Liver (tissue), 9 donors: ENCODE data around the gene GSC. TPM values are rescaled to one million over a fixed set of nuclear protein-coding genes. Genes with fewer than 3 reads are reported as not detected.

Source experiments
- DNase-seq: peaks from one replicate; pipeline ENCODE4 v3.0.0-alpha.2; 2017; ENCODE audit warnings: low spot score
- H3K27ac ChIP-seq, 2 donors: one replicate each; pipeline ENCODE4 v1.7.0; 2013; ENCODE audit warnings: inconsistent platforms in 2 of 2, low read length in 2 of 2, control low read depth in 1 of 2, low read depth in 1 of 2, mild to moderate bottlenecking in 1 of 2
- H3K27me3 ChIP-seq, 4 donors: one replicate each; pipeline versions ENCODE4 v1.6.1 to v1.7.0; 2013; ENCODE audit warnings: low read length in 3 of 4, inconsistent platforms in 1 of 4, mild to moderate bottlenecking in 1 of 4, moderate library complexity in 1 of 4; ENCODE audit not compliant: control insufficient read depth in 4 of 4, insufficient read depth in 4 of 4
- H3K36me3 ChIP-seq, 4 donors: one replicate each; pipeline versions ENCODE4 v1.6.1 to v1.7.0; 2013; ENCODE audit warnings: low read length in 3 of 4, mild to moderate bottlenecking in 3 of 4, low read depth in 1 of 4, moderate library complexity in 1 of 4; ENCODE audit not compliant: control insufficient read depth in 4 of 4, insufficient read depth in 3 of 4
- H3K4me1 ChIP-seq, 4 donors: one replicate each; pipeline versions ENCODE4 v1.6.1 to v1.7.0; 2013; ENCODE audit warnings: low read length in 3 of 4, mild to moderate bottlenecking in 3 of 4, moderate library complexity in 1 of 4; ENCODE audit not compliant: control insufficient read depth in 4 of 4, insufficient read depth in 4 of 4
- H3K4me3 ChIP-seq, 3 donors: one replicate each; pipeline versions ENCODE4 v1.6.1 to v1.7.0; 2013; ENCODE audit warnings: low read length in 3 of 3, control low read depth in 1 of 3, low read depth in 1 of 3, mild to moderate bottlenecking in 1 of 3
- H3K9ac ChIP-seq, 2 donors: one replicate each; pipeline ENCODE4 v1.7.0; 2013; ENCODE audit warnings: low read length in 2 of 2, mild to moderate bottlenecking in 2 of 2, moderate library complexity in 2 of 2, control low read depth in 1 of 2, low read depth in 1 of 2
- H3K9me3 ChIP-seq, 4 donors: one replicate each; pipeline versions ENCODE4 v1.6.1 to v1.7.0; 2013; ENCODE audit warnings: low read length in 3 of 4; ENCODE audit not compliant: control insufficient read depth in 4 of 4
- EGR1 ChIP-seq, 2 donors: IDR thresholded peaks; 2 replicates each; pipeline ENCODE4 v1.6.1; 2016 to 2018; ENCODE audit warnings: antibody characterized with exemption in 2 of 2, low read depth in 2 of 2
- FOXA1 ChIP-seq: IDR thresholded peaks from 2 replicates; pipeline ENCODE4 v1.6.1; 2016; ENCODE audit warnings: antibody characterized with exemption
- FOXA2 ChIP-seq: IDR thresholded peaks from 2 replicates; pipeline ENCODE4 v1.6.1; 2016; ENCODE audit warnings: antibody characterized with exemption
- GABPA ChIP-seq, 2 donors: IDR thresholded peaks in 1 of 2; conservative IDR thresholded peaks in 1 of 2; 2 replicates each; pipeline ENCODE4 v1.6.1; 2016; ENCODE audit warnings: antibody characterized with exemption in 2 of 2, mild to moderate bottlenecking in 1 of 2, moderate library complexity in 1 of 2
- HNF4G ChIP-seq: IDR thresholded peaks from 2 replicates; pipeline ENCODE4 v1.6.1; 2016; ENCODE audit warnings: antibody characterized with exemption
- JUND ChIP-seq, 2 donors: IDR thresholded peaks; 2 replicates each; pipeline ENCODE4 v1.6.1; 2016; ENCODE audit warnings: antibody characterized with exemption in 2 of 2
- NR2F2 ChIP-seq: IDR thresholded peaks from 2 replicates; pipeline ENCODE4 v1.6.1; 2016; ENCODE audit warnings: antibody characterized with exemption
- RAD21 ChIP-seq, 2 donors: IDR thresholded peaks; 2 replicates each; pipeline ENCODE4 v1.6.1; 2016; ENCODE audit warnings: antibody characterized with exemption in 2 of 2, mild to moderate bottlenecking in 2 of 2
- SP1 ChIP-seq: IDR thresholded peaks from 2 replicates; pipeline ENCODE4 v1.6.1; 2018; ENCODE audit warnings: antibody characterized with exemption, mild to moderate bottlenecking
- TAF1 ChIP-seq: conservative IDR thresholded peaks from 2 replicates; pipeline ENCODE4 v1.6.1; 2016; ENCODE audit warnings: antibody characterized with exemption, mild to moderate bottlenecking
- YY1 ChIP-seq: IDR thresholded peaks from 2 replicates; pipeline ENCODE4 v1.6.1; 2016; ENCODE audit warnings: antibody characterized with exemption, mild to moderate bottlenecking
- WGBS: extraction: QIAGEN DNeasy Blood & Tissue Kit; methylation state at CpG from one replicate; pipeline ENCODE4 v1.1.7; 2013; 5-methylcytosine and 5-hydroxymethylcytosine counted together
- polyA plus RNA-seq, 2 donors: library from polyadenylated mRNA; stranded (reverse) in 1 of 2; unstranded in 1 of 2; fragments of 200-250 nt in 1 of 2; fragments of >200 nt in 1 of 2; fragmentation: Nextera tagmentation in 1 of 2; extraction: Ambion mirVana in 1 of 2; gene quantifications; one replicate each; pipeline versions ENCODE4 v1.2.1 to v1.2.3, GENCODE V29; 2013 to 2015
- total RNA-seq, 2 donors: library from RNA; depleted of rRNA; stranded (reverse); fragments of >200 nt; gene quantifications; one replicate each; pipeline ENCODE4 v1.2.3, GENCODE V29; 2014
- TF ChIP-seq, protein P1 (sequence below): IDR thresholded peaks from 2 replicates; pipeline ENCODE4 v1.6.1; 2016; ENCODE audit warnings: antibody characterized with exemption
- TF ChIP-seq, protein P2 (sequence below): IDR thresholded peaks from 2 replicates; pipeline ENCODE4 v1.6.1; 2016; ENCODE audit warnings: antibody characterized with exemption
- TF ChIP-seq, protein P3 (sequence below): IDR thresholded peaks from 2 replicates; pipeline ENCODE4 v1.6.1; 2016; ENCODE audit warnings: antibody characterized with exemption
- TF ChIP-seq, protein P4 (sequence below): fragments of 150-350 bp; IDR thresholded peaks from 2 replicates; pipeline ENCODE4 v1.5.1; 2017; ENCODE audit warnings: improper control_type of control experiment, low read depth, low read length; ENCODE audit not compliant: missing input control
- donor health status: healthy.
- donor health status: healthy.
- donor health status: healthy.
- donor health status: healthy.
- donor health status: healthy.

GSC gene
- total and polyA plus RNA-seq, 4 donors = not detected

DNA sequence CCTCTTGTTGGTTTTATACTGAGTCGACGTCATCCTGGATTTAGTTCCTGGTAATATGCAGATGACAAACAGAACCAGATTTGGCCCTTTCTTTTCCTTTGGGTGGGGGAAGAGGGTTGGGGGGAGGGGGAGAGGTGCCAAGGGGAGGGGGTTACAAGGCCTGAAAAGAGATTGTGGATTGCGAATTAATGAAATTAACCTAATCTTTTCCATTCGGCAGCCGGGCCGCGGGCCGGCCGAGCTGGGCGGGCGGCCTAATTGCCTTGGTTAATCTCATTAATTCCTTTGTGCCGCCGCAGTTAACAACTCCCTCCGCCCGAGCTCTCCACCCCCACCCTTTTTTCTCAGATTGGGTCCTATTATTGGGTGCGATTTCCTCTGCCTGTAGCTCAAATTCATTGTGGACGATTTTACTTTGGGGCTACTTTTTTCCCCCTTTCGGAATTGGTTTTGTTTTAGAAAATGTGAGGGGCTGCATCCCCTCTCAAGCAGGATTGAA lies 387 bp upstream of the GSC start:
- Histone ChIP-seq H3K27ac (no peak overlapping the region), H3K9ac (no peak overlapping the region), H3K4me3 (peak overlapping the region in 2 of 3 donors; percentile 43 to 61), H3K4me1 (peaks cover 15 to 19% (median 18%) of the 10 kb centered on the region in 4 donors), H3K9me3 (peaks cover 0 to 9% (median 0%) of the 10 kb centered on the region in 4 donors), H3K27me3 (peaks cover 4 to 31% (median 22%) of the 10 kb centered on the region in 4 donors), H3K36me3 (no peaks in the 10 kb centered on the region)
- TF ChIP-seq SP1 (no peak), JUND (IDR thresholded peaks at IDR 0.05) (no peak), FOXA1 (no peak), YY1 (no peak), RAD21 (IDR thresholded peaks at IDR 0.05) (no peak), FOXA2 (no peak), NR2F2 (no peak)
- TF ChIP-seq, protein P1, sequence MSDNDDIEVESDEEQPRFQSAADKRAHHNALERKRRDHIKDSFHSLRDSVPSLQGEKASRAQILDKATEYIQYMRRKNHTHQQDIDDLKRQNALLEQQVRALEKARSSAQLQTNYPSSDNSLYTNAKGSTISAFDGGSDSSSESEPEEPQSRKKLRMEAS = no peak
- TF ChIP-seq, protein P2, sequence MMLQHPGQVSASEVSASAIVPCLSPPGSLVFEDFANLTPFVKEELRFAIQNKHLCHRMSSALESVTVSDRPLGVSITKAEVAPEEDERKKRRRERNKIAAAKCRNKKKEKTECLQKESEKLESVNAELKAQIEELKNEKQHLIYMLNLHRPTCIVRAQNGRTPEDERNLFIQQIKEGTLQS = no peak
- DNase-seq = no peak
- 7% methylated on average over 18 of the region's 18 CpGs for WGBS

DNA sequence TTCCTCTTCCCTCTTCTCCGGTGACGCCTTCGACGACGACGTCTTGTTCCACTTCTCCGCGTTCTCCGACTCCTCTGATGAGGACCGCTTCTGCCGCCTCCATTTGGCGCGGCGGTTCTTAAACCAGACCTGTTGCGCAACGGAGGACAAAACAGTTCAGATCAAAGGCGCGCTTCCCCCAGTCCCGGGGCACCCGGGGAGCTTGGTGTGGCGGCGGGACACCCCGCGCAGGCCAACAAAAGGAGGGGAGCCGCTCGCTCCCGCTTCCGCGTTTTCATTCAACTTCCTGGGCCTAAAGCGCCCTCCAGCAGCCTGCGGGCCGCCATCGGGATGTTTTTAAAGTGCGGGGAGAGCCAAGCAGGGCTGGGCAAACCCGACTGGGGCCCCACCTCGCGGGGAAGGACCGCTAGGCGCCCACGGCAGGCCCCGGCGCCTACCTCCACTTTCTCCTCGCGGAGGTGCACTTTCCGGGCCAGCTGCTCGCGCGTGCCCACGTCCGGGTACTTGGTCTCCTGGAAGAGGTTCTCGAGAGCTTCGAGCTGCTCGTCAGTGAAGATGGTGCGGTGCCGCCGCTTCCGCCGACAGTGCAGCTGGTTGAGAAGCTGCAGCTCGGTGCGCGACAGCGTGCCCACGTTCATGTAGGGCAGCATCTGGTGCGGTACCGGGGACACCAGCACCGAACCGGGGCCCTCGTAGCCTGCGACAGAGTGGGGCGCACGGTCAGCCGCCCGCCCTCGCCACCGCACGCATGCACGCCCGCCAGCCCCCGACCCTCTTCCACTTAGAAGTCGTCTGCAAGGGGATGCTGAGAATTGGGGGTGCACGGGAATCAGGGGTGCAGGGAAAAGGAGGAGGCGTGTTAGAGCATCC lies 1.2 kb downstream of the GSC start:
- H3K9me3 ChIP-seq = peaks cover 0 to 7% (median 0%) of the 10 kb centered on the region in 4 donors
- no peaks in the 10 kb centered on the region for H3K36me3 ChIP-seq
- no peak for TF ChIP-seq FOXA1
- no peak for TF ChIP-seq TAF1
- TF ChIP-seq HNF4G = no peak
- TF ChIP-seq, protein P3, sequence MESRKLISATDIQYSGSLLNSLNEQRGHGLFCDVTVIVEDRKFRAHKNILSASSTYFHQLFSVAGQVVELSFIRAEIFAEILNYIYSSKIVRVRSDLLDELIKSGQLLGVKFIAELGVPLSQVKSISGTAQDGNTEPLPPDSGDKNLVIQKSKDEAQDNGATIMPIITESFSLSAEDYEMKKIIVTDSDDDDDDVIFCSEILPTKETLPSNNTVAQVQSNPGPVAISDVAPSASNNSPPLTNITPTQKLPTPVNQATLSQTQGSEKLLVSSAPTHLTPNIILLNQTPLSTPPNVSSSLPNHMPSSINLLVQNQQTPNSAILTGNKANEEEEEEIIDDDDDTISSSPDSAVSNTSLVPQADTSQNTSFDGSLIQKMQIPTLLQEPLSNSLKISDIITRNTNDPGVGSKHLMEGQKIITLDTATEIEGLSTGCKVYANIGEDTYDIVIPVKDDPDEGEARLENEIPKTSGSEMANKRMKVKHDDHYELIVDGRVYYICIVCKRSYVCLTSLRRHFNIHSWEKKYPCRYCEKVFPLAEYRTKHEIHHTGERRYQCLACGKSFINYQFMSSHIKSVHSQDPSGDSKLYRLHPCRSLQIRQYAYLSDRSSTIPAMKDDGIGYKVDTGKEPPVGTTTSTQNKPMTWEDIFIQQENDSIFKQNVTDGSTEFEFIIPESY = no peak
- peaks cover 15 to 19% (median 18%) of the 10 kb centered on the region in 4 donors for H3K4me1 ChIP-seq
- 3% methylated on average over 82 of the region's 82 CpGs for WGBS
- peak overlapping the region in 1 of 3 donors; percentile 61 for H3K4me3 ChIP-seq
- no peak overlapping the region for H3K27ac ChIP-seq
- peaks cover 4 to 29% (median 22%) of the 10 kb centered on the region in 4 donors for H3K27me3 ChIP-seq
- H3K9ac ChIP-seq = no peak overlapping the region
- no peak for DNase-seq

DNA sequence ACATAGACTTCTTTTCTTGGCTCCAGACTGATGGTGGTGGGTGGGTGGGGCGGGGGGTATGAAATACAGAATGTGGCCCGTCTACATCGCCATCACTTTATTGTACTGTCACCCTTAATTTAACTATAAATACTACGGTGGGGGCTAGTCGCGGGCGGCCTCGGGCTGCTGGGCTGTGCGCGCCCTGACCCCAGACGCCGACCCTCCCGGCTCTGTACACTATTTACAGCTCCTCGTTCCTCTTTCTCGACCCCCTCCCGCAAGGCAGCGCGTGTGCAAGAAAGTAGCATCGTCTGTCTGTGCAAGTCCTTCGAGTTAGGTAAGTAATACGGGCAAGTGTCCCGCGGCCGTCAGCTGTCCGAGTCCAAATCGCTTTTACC lies 1.8 kb downstream of the GSC start:
- Histone ChIP-seq H3K4me1 (peaks cover 15 to 19% (median 18%) of the 10 kb centered on the region in 4 donors), H3K27ac (no peak overlapping the region), H3K9ac (no peak overlapping the region), H3K36me3 (no peaks in the 10 kb centered on the region), H3K9me3 (peaks cover 0 to 3% (median 0%) of the 10 kb centered on the region in 4 donors), H3K4me3 (no peak overlapping the region), H3K27me3 (peaks cover 4 to 30% (median 22%) of the 10 kb centered on the region in 4 donors)
- TF ChIP-seq YY1 (no peak), NR2F2 (no peak), HNF4G (no peak), GABPA (IDR thresholded peaks at IDR 0.05 in 1 of 2, conservative IDR thresholded peaks at IDR 0.05 in 1 of 2) (no peak), EGR1 (IDR thresholded peaks at IDR 0.05; ENCODE audit: low read depth in 2 of 2) (no peak)
- TF ChIP-seq, protein P3 = no peak
- TF ChIP-seq, protein P4, sequence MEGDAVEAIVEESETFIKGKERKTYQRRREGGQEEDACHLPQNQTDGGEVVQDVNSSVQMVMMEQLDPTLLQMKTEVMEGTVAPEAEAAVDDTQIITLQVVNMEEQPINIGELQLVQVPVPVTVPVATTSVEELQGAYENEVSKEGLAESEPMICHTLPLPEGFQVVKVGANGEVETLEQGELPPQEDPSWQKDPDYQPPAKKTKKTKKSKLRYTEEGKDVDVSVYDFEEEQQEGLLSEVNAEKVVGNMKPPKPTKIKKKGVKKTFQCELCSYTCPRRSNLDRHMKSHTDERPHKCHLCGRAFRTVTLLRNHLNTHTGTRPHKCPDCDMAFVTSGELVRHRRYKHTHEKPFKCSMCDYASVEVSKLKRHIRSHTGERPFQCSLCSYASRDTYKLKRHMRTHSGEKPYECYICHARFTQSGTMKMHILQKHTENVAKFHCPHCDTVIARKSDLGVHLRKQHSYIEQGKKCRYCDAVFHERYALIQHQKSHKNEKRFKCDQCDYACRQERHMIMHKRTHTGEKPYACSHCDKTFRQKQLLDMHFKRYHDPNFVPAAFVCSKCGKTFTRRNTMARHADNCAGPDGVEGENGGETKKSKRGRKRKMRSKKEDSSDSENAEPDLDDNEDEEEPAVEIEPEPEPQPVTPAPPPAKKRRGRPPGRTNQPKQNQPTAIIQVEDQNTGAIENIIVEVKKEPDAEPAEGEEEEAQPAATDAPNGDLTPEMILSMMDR = no peak
- DNase-seq = no peak
- WGBS = 5% methylated on average over 26 of the region's 26 CpGs
